Inferior parietal cortex (tissue), 1 donor: ENCODE measurements around the gene ZNF236.
"Not testable (repeated sequence)": the region's sequence is repeated elsewhere in the genome, so short reads cannot be mapped to it uniquely, and the experiment has no call there.

Experiments
- DNase-seq: peaks from one replicate; pipeline ENCODE4 v3.0.0-alpha.2; 2016; ENCODE audit errors: extremely low spot score

ZNF236 gene

GRCh38 chr18:76948345-76948744, 126.0 kb downstream of the ZNF236 start:
- DNase-seq = no peak

GRCh38 chr18:76951456-76952247, 129.3 kb downstream of the ZNF236 start:
- DNase-seq = no peak

GRCh38 chr18:76952747-76953146, 130.4 kb downstream of the ZNF236 start:
- DNase-seq = no peak

- DNase-seq = no peak
Measured at GRCh38 chr18:76953156-76953555, 130.8 kb downstream of the ZNF236 start.

GRCh38 chr18:76953583-76954233, 131.4 kb downstream of the ZNF236 start:
- DNase-seq = no peak

DNA sequence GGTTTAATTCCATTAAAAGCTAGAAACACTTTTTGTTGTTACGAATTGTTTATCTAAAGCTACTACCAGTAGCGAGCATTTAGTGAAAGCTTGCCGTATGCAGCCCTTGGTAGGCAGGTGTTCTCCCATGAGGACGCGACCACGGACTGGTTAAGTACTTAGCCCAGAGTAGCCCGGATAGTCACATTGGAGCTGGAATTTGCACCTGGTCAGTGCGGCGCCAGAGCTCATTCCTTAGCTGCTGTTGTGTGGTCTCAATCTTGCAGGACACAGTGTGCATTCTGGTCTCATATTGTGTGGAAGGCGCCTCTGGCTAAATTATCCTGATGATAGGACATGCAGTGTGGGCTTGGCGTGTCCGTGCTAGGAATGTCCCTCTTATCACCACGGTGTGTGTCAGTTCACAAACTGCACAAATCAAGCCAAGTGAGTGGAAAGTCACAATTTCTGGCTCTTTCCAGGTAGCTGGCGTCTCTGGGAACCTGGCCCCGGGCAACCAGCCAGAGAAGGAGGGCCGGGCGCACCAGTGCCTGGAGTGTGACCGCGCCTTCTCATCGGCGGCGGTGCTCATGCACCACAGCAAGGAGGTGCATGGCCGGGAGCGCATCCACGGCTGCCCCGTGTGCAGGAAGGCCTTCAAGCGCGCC, 133.3 kb downstream of the ZNF236 start:
- DNase-seq = no peak

DNA sequence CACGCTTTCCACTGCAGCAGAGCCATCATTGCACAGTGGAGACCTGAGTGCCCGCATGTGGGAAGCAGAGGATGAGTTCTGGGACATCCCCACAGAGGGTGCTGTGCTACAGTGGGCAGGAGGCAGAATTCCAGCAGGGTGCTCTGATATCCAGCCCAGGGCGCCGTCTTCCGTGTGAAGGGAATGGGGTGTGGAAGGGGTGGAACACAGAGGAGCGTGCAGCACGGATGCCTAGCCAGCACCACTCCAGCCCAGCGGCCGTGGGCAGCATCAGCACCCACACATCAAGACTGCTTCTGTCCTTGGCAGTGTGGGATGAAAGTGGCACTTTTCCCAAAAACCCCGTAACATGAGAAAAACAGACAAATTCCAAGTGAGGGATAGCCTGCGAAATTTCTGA, 134.3 kb downstream of the ZNF236 start:
- no peak for DNase-seq

DNA sequence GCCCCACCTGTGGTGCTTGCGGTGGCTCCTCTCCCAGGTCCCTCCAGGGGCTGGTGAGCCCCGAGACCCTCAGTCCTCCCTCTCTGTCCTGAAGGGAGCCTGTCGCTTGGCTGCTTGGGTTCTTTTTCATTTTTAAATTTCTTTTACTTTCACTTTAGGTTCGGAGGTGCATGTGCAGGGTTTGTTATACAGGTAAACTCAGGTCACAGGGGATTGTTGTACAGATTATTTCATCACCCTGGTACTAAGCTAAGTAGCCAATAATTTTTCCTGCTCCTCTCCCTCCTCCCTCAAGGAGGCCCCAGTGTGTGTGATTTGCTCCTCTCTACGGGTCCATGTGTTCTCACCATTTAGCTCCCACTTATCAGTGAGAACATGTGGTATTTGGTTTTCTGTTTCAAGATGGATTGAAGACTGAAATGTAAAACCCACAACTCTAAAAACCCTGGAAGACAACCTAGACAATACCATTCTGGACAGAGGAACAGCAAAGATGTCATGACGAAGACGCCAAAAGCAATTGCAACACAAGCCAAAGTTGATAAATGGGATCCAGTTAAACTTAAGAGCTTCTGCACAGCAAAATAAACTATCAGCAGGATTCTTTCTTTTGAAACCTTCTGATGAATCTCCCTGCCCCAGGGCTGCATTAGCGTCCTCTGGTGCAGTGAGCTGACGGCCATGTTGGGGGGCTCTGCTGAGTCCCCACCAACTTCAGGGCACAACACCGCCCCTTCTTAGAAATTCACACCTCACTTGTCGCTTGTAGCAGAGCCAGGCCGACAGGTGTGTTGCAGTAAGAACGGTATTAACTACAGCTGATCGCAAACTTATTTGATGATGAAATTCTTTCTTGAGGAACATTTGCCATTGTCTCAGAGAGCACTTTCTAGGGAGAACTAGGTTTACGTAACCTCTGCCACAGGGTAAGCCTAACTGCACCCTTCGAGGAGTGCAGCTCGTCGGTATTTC, 135.3 kb downstream of the ZNF236 start:
- no peak for DNase-seq

DNA sequence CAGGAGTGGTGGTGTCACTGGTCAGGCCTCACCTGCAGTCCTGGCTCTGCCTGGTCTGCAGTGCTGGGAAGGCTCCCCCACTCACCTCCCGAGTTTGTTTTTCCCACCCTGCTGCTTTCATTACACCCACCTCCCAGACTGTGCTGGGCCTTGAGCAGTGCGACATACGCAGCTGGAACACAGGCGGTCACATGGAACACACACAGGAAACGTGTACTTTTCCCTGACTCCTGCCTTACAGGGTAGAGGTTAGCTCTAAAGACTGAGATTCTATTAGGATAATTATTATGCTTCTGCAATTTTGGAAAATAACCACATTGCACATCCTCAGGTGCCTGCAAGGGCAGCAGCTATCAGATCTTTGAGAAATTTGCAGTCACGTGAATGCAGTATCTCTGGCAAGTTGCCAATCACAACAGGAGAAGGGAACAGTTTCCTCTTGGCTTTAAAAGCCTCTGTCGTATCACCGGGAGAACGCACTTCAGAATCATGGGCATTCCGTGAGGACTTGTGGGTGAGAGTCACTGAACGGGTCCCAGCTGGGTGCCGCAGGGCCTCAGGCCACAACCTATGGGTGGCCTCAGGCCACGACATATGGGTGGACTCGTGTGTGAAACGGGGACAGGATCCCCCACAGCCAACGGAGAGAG, 136.5 kb downstream of the ZNF236 start:
- DNase-seq = no peak

GRCh38 chr18:76959605-76960004, 137.2 kb downstream of the ZNF236 start:
- no peak for DNase-seq

DNA sequence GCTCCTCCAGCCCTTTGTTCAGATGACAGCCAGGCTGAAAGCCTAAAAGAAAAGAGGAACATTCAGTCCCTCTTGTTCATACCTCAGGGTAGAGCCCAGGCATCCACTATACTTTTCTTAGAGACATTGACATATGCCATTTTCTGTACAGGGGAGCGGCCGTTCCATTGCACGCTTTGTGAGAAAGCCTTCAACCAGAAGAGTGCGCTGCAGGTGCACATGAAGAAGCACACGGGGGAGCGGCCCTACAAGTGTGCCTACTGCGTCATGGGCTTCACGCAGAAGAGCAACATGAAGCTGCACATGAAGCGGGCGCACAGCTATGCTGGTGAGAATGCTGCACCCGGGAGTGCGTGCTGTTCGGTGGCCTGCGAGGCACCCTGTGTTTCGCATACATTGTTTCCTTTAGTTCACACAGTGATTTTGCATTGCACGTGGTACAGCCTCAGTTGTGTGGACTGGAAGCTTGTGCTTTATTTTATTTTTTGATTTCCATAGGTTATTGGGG, 138.2 kb downstream of the ZNF236 start:
- no peak for DNase-seq

DNA sequence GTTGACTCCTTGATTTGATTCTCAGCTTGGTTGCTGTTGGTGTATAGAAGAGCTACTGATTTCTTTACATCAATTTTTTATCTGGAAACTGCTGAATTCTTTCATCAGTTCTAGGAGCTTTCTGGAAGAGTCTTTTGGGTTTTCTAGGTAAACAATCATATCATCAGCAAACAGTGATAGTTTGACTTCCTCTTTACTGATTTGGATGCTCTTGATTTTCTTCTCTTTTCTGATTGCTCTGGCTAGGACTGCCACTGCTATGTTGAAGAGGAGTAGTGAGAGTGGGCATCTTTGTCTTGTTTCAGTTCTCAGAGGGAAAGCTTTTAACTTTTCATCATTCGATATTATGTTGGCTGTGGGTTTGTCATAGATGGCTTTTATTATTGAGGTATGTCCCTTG, 140.5 kb downstream of the ZNF236 start:
- no peak for DNase-seq

- no peak for DNase-seq
Measured at GRCh38 chr18:76963936-76964335, 141.6 kb downstream of the ZNF236 start.

GRCh38 chr18:76965555-76966151, 143.3 kb downstream of the ZNF236 start:
- DNase-seq = not testable (repeated sequence)

DNA sequence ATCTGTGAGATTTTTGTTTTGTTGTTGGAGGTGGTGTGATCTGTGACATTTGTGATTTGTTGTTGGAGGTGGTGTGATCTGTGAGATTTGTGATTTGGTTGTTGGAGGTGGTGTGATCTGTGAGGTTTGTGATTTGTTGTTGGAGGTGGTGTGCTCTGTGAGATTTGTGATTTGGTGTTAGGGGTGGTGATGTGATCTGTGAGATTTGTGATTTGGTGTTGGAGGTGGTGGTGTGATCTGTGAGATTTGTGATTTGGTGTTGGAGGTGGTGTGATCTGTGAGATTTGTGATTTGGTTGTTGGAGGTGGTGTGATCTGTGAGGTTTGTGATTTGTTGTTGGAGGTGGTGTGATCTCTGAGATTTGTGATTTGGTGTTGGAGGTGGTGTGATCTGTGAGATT, 144.9 kb downstream of the ZNF236 start:
- DNase-seq = not testable (repeated sequence)

DNA sequence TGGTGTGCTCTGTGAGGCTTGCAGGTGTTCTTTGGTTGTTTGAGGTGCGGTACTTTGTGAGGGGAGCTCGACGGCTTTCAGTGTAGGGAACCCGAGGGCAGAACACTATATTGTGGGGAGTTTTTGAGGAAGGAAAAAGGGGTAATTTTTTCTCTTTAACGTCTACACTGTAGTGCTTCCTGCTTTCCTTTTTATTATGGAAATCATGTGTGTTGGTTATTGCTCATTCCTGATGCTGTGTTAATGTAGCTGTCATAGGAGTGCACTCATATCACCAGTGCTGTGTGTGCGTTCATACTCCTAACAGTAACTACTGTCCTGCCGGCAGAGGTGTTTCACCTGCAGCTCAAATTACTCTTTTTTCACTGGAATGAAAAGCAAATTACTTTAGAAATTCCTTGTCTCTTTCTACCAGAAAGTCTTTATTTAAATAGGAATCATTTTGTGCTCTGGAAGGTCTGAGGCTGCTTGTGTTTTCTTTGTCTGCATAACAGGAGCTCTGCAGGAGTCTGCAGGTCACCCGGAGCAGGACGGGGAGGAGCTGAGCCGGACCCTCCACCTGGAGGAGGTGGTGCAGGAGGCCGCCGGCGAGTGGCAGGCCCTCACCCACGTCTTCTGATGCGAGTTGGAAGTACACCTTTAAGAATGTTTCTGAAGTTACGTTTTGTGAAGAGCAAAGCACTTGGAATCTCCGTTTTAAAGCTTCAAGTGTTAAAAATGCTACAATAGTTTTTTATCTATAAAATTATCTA, 145.5 kb downstream of the ZNF236 start:
- DNase-seq = no peak

- no peak for DNase-seq
Measured at GRCh38 chr18:76970770-76971559, 148.6 kb downstream of the ZNF236 start.

DNA sequence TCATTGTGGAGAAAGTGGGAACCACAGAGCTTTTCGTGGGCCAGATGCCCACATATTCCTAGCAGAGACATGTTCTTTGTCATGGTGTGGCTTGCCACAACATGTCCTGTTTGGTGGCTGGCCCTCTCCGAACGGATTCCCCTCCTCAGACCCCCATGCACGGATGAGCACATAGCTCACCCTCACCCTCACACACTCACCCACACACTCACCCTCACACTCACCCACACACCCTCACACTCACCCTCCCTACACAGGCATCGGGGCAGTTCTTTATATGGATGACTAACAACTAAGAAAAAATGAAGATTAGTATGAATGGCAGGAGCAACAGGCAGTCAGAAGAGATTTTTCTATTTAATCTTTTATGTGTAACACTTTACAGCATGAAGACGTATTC, 149.9 kb downstream of the ZNF236 start:
- DNase-seq = no peak
